Stimulated activated naive CD8-positive, alpha-beta T cell treated with anti-CD3 and anti-CD28 coated beads, Interleukin-15, Interleukin-2, amounts not matched to agents 100 ng/mL and 50 ng/mL, for 24 hours (primary cell): Measurements from ENCODE around the gene RBCK1.
"Not testable (repeated sequence)": the region's sequence is repeated elsewhere in the genome, so short reads cannot be mapped to it uniquely, and the experiment has no call there.

Experiments
- H3K27ac Mint-ChIP-seq: one replicate; pipeline ENCODE4 v1.8.0; 2021; ENCODE audit warnings: mild to moderate bottlenecking, mixed read lengths
- H3K27me3 Mint-ChIP-seq: one replicate; pipeline ENCODE4 v1.8.0; 2021; ENCODE audit warnings: mixed read lengths
- H3K36me3 Mint-ChIP-seq: one replicate; pipeline ENCODE4 v1.8.0; 2021; ENCODE audit warnings: low read depth, mixed read lengths
- H3K4me1 Mint-ChIP-seq: one replicate; pipeline ENCODE4 v1.8.0; 2021; ENCODE audit warnings: low read depth, mixed read lengths
- H3K4me3 Mint-ChIP-seq: one replicate; pipeline ENCODE4 v1.8.0; 2021; ENCODE audit warnings: mild to moderate bottlenecking, mixed read lengths
- H3K9me3 Mint-ChIP-seq: one replicate; pipeline ENCODE4 v1.8.0; 2021; ENCODE audit warnings: mixed read lengths

The RBCK1 gene

DNA sequence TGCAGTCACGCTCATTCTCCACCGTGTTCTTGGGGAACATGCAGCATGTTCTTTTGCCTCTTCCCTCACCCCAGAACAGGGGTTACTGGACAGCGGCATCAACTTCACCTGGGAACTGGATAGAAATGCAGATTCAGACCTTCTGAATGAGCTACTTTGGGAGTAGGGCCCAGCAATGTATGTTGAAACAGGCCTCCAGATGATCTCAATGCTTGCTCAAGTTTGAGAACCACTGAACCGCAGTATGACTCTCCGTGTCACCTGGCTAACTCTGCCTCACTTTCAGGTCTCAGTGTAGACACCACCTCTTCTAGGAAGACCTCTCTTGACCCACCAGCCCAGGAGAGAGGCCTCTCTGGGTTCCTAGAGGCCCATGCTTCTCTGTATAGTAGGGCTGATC lies 22.7 kb upstream of the RBCK1 start:
- no peaks in the 10 kb centered on the region for H3K27me3 Mint-ChIP-seq
- no peak overlapping the region for H3K4me3 Mint-ChIP-seq
- peaks cover 46% of the 10 kb centered on the region for H3K36me3 Mint-ChIP-seq
- peaks cover 15% of the 10 kb centered on the region for H3K4me1 Mint-ChIP-seq
- H3K9me3 Mint-ChIP-seq = no peaks in the 10 kb centered on the region
- no peak overlapping the region for H3K27ac Mint-ChIP-seq

DNA sequence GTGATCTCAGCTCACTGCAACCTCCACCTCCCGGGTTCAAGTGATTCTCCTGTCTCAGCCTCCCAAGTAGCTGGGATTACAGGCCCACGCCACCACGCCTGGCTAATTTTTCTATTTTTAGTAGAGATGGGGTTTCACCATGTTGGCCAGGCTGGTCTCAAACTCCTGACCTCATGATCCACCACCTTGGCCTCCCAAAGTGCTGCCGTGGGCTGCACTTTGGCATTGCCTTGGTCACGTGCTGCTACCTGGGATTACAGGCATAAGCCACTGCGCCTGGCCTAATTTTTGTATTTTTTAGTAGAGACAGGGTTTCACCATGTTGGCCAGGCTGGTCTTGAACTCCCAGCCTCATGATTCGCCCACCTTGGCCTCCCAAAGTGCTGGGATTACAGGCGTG lies 21.5 kb upstream of the RBCK1 start:
- H3K36me3 Mint-ChIP-seq = peaks cover 53% of the 10 kb centered on the region

DNA sequence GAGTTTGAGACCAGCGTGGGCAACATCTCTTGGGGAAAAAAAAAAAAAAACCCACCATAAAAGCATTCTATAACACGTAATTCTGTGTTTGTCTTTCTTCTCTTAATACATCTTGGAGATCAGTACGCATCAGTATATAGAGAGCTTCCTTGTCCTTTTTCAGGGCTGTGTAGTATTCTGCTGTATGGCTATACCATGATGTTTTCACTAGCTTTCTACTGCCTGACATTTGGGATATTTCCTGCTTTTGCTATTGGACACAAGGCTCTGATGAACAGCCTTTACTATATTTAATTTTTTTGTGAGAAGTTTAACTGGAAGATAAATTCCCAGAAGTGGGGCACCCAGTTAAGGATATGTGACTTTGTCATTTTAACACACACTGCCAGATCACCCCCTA lies 20.6 kb upstream of the RBCK1 start:
- H3K4me1 Mint-ChIP-seq = peaks cover 9% of the 10 kb centered on the region
- H3K36me3 Mint-ChIP-seq = peaks cover 61% of the 10 kb centered on the region
- H3K27ac Mint-ChIP-seq = no peak overlapping the region
- H3K27me3 Mint-ChIP-seq = no peaks in the 10 kb centered on the region
- no peaks in the 10 kb centered on the region for H3K9me3 Mint-ChIP-seq
- H3K4me3 Mint-ChIP-seq = no peak overlapping the region

More for the DNA sequence above, 21.5 kb upstream of the RBCK1 start:
- H3K27me3 Mint-ChIP-seq, H3K4me3 Mint-ChIP-seq, H3K27ac Mint-ChIP-seq, H3K9me3 Mint-ChIP-seq: not testable (repeated sequence)
- peaks cover 15% of the 10 kb centered on the region for H3K4me1 Mint-ChIP-seq

DNA sequence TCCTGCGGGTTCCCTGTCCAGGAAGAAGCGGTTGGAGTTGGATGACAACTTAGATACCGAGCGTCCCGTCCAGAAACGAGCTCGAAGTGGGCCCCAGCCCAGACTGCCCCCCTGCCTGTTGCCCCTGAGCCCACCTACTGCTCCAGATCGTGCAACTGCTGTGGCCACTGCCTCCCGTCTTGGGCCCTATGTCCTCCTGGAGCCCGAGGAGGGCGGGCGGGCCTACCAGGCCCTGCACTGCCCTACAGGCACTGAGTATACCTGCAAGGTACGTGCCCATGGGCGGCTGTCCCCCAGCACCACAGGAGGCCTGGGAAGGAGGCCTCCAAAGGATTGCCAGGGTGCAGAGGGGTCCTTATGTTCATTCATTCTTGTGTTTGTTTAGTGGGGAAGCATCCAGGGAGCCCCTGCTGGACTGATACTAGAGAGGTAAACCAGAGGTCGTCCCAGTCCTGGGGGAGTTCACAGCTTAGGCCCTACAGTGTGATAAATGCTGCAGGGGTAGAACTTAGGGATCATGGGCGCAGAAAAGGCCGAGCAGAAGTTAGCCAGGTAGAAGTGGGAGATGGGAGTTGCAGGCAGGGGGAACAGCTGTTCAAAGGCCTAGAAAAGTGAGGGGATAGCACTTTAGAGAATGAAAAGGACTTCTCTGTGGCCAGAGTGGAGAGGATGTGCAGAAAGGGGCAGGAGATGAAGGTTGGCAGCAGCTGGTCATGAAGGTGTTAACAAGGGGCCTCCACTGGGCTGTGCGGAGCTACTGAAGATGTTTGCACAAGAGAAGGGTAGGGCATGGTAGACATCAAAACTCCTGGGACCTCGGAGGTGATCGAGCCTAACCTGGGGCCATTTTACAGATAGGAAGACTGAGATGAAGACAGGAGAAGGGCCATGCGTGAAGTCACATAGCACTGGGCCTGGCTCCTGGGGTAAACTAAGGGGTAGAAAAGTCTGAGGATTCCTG lies 19.8 kb upstream of the RBCK1 start:
- Mint-ChIP-seq H3K36me3 (peaks cover 69% of the 10 kb centered on the region), H3K4me1 (peaks cover 3% of the 10 kb centered on the region), H3K9me3 (no peaks in the 10 kb centered on the region), H3K27ac (no peak overlapping the region), H3K27me3 (no peaks in the 10 kb centered on the region), H3K4me3 (no peak overlapping the region)

DNA sequence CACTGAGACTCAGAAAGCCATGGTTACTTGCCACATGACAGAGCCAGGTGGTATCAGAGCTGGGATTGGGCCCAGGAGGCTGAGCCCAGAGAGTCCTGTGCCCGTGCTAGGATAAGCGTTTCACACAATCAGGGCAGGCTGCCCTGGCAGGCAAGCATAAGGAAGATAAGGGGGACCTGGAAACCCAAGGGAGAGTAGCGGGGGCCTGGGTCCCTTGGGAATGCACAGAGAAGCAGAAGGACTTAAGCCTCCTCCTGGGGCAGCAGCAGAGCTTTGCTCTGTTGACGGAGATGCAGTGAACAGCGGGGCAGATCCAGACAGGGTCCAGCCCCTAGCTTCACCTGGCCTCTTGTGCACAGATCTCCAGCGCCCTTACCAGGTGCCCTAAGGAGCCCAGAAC lies 18.9 kb upstream of the RBCK1 start:
- Mint-ChIP-seq H3K36me3 (peaks cover 69% of the 10 kb centered on the region), H3K27ac (no peak overlapping the region), H3K27me3 (no peaks in the 10 kb centered on the region), H3K4me1 (peaks cover 3% of the 10 kb centered on the region), H3K9me3 (no peaks in the 10 kb centered on the region), H3K4me3 (no peak overlapping the region)

DNA sequence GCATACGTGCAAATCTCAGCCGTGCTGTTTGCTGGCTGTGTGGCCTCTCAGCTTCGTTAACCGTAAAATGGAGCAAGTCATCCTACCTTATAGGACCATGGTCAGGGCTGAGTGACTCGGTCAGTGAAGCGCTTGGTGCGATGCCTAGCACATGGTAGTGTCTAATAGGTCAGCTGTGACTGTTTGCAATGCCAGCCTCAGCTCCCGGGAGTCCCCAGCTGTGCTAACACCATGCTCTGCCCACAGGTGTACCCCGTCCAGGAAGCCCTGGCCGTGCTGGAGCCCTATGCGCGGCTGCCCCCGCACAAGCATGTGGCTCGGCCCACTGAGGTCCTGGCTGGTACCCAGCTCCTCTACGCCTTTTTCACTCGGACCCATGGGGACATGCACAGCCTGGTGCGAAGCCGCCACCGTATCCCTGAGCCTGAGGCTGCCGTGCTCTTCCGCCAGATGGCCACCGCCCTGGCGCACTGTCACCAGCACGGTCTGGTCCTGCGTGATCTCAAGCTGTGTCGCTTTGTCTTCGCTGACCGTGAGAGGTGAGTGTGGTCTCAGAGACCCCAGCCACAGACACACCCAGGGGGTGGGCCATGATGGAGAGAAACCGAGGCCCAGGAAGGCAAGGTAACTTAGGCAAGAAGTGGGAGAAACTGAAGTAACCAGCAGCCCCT lies 16.9 kb upstream of the RBCK1 start:
- Mint-ChIP-seq H3K4me1 (no peaks in the 10 kb centered on the region), H3K9me3 (no peaks in the 10 kb centered on the region), H3K36me3 (peaks cover 67% of the 10 kb centered on the region), H3K27ac (no peak overlapping the region), H3K27me3 (no peaks in the 10 kb centered on the region), H3K4me3 (no peak overlapping the region)

DNA sequence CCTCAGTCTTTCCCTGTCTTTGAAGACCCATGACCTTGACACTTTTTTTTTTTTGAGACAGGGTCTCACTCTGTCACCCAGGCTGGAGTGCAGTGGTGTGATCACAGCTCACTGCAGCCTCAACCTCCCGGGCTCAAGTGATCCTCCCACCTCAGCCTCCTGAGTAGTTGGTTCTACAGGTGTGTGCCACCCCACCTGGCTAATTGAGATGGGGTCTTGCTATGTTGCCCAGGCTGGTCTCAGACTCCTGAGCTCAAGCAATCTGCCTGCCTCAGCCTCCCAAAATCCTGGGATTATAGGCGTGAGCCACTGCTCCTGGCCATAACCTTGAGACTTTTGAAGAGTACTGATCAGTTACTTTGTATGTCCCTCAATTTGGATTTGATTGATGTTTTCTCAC lies 14.8 kb upstream of the RBCK1 start:
- peaks cover 73% of the 10 kb centered on the region for H3K36me3 Mint-ChIP-seq
- not testable (repeated sequence) for H3K27ac Mint-ChIP-seq, H3K27me3 Mint-ChIP-seq, H3K9me3 Mint-ChIP-seq, H3K4me1 Mint-ChIP-seq, H3K4me3 Mint-ChIP-seq

DNA sequence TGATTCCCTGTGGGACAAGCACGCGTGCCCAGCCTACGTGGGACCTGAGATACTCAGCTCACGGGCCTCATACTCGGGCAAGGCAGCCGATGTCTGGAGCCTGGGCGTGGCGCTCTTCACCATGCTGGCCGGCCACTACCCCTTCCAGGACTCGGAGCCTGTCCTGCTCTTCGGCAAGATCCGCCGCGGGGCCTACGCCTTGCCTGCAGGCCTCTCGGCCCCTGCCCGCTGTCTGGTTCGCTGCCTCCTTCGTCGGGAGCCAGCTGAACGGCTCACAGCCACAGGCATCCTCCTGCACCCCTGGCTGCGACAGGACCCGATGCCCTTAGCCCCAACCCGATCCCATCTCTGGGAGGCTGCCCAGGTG lies 11.9 kb upstream of the RBCK1 start:
- Mint-ChIP-seq H3K9me3 (no peaks in the 10 kb centered on the region), H3K27me3 (no peaks in the 10 kb centered on the region), H3K4me3 (no peak overlapping the region), H3K36me3 (peaks cover 55% of the 10 kb centered on the region), H3K4me1 (peaks cover 3% of the 10 kb centered on the region), H3K27ac (no peak overlapping the region)

DNA sequence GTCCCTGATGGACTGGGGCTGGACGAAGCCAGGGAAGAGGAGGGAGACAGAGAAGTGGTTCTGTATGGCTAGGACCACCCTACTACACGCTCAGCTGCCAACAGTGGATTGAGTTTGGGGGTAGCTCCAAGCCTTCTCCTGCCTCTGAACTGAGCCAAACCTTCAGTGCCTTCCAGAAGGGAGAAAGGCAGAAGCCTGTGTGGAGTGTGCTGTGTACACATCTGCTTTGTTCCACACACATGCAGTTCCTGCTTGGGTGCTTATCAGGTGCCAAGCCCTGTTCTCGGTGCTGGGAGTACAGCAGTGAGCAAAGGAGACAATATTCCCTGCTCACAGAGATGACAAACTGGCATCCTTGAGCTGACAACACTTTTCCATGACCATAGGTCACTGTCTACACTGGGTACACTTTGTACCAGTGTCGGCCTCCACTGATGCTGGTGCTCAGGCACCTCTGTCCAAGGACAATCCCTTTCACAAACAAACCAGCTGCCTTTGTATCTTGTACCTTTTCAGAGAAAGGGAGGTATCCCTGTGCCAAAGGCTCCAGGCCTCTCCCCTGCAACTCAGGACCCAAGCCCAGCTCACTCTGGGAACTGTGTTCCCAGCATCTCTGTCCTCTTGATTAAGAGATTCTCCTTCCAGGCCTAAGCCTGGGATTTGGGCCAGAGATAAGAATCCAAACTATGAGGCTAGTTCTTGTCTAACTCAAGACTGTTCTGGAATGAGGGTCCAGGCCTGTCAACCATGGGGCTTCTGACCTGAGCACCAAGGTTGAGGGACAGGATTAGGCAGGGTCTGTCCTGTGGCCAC lies 11.3 kb upstream of the RBCK1 start:
- Mint-ChIP-seq H3K27me3 (no peaks in the 10 kb centered on the region), H3K4me3 (no peak overlapping the region), H3K27ac (no peak overlapping the region), H3K4me1 (peaks cover 6% of the 10 kb centered on the region), H3K9me3 (no peaks in the 10 kb centered on the region), H3K36me3 (peaks cover 50% of the 10 kb centered on the region)

DNA sequence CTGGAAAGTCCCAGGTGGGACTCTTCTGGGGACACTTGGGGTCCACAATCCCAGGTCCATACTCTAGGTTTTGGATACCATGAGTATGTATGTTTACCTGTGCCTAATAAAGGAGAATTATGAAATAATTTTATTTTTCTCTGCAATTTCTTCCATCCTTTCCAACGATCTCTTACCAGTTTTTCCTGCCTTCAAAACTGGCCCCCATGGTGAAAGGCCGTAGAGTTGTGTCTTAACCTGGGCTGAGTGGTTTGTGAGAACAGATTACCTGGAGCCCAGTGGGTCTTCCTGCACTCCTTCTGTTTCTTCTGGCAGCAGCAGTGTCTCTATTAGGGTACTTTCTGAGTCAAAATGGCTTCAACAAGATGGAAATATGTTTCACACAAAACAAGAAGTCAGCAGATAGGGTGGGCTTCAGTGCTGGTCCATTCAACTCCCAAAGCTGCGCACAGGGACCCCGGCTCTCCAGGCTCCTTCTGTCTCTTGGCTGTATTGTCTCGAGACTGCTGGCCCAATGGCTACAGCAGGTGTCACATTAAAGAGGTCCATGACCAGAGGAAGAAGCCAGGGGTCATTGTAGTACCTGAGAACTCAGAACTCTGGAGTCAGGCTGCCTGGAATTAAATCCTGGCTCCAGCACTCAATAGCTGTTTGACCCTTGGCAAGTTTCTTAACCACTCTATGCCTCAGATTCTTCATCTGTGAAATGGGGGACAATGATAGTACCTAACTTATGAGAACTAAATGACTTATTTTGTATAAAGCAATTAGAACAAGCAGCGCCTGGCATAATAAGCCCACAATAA lies 10.5 kb upstream of the RBCK1 start:
- Mint-ChIP-seq H3K27me3 (no peaks in the 10 kb centered on the region), H3K27ac (no peak overlapping the region), H3K4me1 (peaks cover 12% of the 10 kb centered on the region), H3K9me3 (no peaks in the 10 kb centered on the region), H3K4me3 (no peak overlapping the region), H3K36me3 (peaks cover 42% of the 10 kb centered on the region)

DNA sequence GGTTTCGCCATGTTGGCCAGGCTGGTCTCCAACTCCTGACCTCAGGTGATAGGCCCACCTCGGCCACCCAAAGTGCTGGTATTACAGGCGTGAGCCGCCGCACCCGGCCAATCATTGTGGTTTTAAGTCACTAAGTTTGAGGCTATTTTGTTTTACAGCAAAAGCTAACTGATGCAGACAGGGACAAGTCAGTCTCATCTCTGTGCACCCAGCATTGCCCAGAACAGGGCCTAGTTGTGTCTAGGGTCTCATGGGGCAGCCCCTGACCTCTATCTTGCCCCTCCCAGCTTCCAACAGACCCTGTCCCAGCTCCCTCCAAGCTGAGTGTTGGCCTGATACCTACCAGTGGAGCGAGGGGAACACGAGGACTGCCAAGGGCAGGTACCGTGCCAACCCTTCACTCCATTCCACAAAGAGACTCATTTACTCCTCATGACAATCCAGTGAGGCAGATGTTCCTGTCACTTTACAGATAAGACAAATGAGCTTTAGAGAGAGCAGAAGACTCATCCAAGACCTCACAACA lies 8.9 kb upstream of the RBCK1 start:
- Mint-ChIP-seq H3K4me3 (no peak overlapping the region), H3K36me3 (peaks cover 30% of the 10 kb centered on the region)

DNA sequence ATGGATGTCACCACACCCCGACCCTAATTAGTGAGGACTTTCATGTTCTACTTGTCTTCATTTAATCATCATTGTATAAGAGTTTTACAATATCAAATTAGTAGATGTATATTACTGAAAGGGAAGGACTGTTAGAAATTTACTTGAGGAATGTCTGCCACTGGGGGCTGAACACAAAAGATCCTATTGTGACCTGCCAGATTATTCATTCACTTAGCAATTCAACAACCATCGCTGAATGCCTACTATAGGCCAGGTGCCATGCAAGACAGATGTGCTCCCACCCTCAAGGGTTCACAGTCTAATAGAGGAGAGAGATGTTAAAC lies 8.0 kb upstream of the RBCK1 start:
- Mint-ChIP-seq H3K27ac (no peak overlapping the region), H3K9me3 (no peaks in the 10 kb centered on the region), H3K36me3 (peaks cover 27% of the 10 kb centered on the region), H3K4me1 (peaks cover 21% of the 10 kb centered on the region), H3K27me3 (no peaks in the 10 kb centered on the region), H3K4me3 (no peak overlapping the region)

More for the DNA sequence above, 8.9 kb upstream of the RBCK1 start:
- Mint-ChIP-seq H3K27ac (no peak overlapping the region), H3K9me3 (no peaks in the 10 kb centered on the region), H3K4me1 (peaks cover 21% of the 10 kb centered on the region), H3K27me3 (no peaks in the 10 kb centered on the region)

DNA sequence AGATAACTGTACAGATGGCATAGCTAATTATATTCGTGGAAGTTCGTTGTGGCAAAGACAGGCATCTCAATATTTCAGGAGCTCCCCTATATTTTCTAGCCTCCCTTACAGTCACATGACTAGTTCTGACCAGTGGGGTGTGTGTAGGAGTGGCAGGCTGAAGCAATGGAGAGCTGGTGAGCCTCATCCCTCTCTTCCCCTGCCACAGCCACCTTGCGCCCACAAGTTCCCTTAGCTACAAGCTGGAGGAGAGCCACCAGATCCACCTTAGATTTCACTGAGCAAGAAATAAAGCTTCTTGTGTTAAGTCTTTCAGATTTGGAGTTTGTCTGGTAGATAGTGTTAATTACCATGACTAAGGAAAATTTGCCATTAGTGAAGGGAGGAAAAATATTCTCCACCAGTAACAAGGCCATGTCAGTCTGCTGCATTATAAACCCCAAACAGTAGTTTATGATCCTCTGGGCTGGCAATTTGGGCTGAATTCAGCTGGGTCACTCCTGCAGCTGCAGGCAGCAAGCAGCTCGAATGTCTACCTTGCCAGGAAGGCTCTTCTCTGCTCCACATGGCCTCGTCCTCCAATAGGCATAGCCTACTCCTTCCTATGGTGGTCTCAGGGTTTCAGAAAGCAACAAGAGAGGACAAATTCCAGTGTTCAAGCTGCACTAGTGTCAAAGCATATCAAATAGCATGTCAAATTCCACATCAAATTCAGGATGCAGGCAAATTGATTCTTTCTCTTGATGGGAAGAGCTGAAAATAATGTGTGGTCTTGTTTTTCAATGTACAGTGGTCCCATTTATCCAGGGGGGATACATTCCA lies 7.4 kb upstream of the RBCK1 start:
- Mint-ChIP-seq H3K27ac (no peak overlapping the region), H3K36me3 (peaks cover 23% of the 10 kb centered on the region), H3K4me3 (no peak overlapping the region), H3K9me3 (no peaks in the 10 kb centered on the region), H3K27me3 (no peaks in the 10 kb centered on the region), H3K4me1 (peaks cover 21% of the 10 kb centered on the region)
